Stimulated activated CD4-positive, alpha-beta T cell treated with anti-CD3 and anti-CD28 coated beads, Interleukin-1b, Interleukin-23, amount 100 ng/mL, for 24 hours (primary cell): ENCODE results near the gene SPRED2.

Experiments
- DNase-seq, 4 experiments: peaks; one replicate each; pipeline ENCODE4 v3.0.0-alpha.2; 2020; ENCODE audit warnings: low read depth in 4 of 4, low spot score in 1 of 4

Gene SPRED2

GRCh38 chr2:65388596-65389390 lies 43.6 kb downstream of the SPRED2 start:
- no peak for DNase-seq

DNA sequence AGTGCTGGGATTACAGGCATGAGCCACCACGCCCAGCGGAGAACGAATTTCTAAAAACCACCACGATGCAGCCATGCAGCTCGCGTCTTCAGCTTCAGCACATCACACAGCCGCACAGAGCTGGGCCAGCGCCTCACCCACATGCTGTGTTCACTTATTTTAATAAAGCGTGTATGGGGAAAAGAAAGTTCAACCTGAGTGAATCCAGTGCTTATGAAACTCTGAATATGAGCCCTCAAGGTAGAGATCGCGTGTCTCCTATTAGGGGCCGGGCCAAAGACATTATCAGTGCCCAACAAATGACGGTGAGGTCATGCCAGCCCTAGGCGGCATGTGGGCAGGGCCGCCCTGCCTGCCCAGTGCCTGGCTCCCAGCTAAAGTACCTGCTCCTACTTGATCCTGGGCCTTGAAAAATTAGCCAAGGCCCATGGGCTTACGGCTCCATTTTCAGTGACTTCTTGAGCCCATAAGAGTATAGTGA lies 44.3 kb downstream of the SPRED2 start:
- DNase-seq: no peak

- DNase-seq: no peak
Observed at GRCh38 chr2:65386989-65387388, 45.4 kb downstream of the SPRED2 start.

DNA sequence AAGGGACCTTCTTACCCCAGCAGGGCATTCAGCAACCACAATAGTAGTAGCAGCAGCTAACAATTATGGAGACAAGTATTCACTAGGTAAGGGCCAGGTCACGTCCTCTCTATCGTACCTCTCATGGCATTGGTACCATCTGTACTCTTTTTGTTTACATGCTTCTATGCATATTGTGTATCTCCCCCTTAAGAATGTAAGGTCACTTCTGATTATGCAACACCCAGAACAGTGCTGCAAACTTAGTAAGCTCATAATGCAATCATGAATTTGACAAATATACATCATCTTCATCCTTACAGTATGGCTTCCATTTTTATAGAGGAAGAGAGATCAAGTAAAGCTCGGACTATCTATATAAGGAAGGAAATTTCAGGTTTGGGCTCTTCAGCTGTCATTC lies 46.1 kb downstream of the SPRED2 start:
- no peak for DNase-seq

GRCh38 chr2:65383541-65384488 lies 48.6 kb downstream of the SPRED2 start:
- no peak for DNase-seq

DNA sequence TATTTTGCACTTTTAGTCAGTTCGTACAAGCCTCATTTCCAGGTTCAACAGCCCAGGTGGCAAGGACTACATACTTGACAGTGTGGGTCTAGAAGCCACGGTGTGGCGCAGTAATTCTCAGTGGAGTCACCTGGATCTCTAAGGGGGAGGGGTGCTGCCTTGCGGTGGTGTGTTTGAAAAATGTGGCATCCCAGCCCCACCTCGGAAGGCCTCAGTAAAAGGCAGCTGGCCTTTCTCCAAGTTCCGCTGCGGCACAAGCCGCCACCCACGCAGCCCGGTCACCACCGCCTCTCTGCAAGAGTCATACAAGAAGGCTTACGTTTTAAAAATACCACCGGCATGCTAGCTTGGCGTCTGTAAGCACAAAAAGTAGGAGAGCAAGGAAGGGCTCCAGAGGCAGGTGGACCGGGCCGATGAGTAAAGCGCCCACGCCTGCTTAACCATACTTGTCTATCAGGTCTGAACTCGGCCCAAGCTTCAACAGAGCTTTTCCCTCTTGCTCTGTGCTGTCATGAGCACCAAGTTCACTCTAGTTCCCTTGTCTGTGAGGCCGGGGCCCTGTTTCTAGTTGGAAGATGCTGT lies 49.5 kb downstream of the SPRED2 start:
- DNase-seq: peak; percentile 48 to 85 (median 60)

DNA sequence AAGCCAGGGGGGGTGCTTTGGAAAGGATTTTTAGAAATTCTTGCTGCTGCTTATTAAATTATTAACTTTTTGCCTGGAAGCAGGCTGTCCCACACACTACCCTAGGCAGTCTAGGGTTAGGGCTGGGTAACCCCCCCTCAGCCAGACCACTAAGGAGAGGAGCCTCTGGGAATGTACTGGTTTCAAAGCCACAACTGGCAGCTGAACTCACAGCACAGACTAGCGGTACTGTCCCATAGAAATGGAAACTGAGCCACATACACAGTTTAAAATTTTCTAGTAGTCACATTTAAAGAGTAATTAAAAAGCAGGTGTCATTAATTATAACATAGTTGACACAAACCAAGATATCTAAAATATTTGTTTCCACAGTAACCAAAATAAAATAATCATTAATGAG lies 50.1 kb downstream of the SPRED2 start:
- no peak for DNase-seq

GRCh38 chr2:65381607-65382051 lies 50.8 kb downstream of the SPRED2 start:
- DNase-seq: no peak

DNA sequence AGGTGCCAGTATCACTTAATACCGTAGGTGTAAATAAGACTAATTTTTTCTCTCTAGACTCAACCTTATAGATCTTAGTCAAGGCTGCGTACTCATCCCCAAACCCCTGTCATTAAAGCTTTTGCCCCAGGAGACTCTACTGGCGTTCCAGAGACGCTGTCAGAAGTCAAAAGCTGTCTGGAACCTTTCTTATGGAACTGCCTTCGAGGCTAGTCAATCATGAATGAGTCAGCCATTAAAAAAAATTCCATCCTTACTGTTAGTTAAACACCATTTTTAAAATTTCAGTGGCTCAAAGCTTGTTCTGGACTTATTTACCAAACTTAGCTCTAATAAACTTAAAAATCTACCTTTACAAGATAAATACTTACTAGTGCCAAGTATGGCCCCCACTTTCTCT lies 52.1 kb downstream of the SPRED2 start:
- DNase-seq: no peak

GRCh38 chr2:65379721-65380171 lies 52.7 kb downstream of the SPRED2 start:
- no peak for DNase-seq

DNA sequence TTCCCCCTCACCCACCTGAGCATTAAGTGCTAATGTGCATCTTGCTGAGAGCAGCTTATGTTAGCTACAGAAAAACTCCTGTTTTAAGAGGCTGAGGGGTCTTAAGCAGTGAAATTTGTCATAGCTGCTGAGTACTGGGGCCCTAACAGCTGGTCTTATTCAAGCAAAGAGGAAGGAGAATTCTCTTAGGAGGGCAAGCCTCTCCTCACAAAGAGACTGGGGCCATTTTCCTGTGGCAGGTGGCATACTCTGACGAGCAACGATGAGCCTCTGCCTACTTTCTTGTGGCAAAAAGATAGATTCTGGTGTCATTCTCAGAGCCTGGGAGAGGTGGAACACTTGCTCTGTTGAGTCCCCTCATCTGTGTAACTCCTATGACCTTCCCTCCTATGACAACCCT lies 53.2 kb downstream of the SPRED2 start:
- DNase-seq: no peak

- no peak for DNase-seq
Observed at GRCh38 chr2:65378290-65378689, 54.1 kb downstream of the SPRED2 start.

DNA sequence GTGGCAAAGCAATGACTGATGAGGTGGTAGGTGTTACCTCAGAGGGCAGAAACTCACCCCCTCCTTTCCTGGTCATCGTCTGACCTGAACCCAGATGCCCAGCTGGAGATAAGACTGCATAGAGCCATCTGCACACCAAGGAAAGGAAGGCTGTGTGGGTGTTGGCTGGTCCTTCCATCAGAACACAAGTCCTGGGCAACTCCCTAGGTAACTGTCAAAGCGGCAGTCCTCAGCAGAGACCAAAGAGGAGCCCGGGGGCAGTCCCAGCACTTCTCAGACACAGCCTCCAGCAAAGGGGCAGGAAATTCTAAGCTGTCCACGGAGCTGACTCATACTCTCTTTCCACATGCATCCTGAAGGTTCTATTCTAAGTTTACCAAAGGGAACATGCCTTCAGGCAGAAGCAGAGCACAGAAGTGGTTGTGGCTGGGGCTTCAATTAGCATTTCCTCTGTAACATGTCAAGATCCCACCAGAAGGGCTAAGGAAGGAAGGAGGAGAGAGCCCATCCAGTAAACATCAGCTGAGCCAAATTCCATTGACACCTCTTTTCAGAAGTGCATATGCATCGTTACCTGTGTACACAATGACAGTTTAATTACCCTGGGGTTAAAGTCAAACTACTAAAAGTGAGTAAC lies 54.7 kb downstream of the SPRED2 start:
- DNase-seq: no peak

- no peak for DNase-seq
Observed at GRCh38 chr2:65375723-65376122, 56.7 kb downstream of the SPRED2 start.

DNA sequence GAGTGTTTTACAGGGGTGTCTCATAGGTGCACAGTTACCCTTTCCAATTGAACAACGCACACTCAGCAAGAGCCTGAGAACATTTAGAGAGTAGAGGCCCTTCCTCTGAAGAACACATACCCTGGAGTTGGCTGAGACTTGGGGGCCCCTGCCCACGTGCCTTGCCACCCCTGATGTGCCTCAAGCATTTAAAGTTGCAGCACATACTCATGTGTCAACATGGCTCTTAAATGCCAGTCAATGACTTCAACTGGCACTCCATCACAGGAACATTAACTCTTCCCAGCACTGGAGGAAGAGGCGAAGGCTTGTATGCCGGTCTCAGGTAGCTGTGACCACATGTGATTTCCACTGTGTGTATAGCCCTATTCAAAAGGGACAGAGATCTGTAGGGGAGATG lies 57.4 kb downstream of the SPRED2 start:
- no peak for DNase-seq

- no peak for DNase-seq
Observed at GRCh38 chr2:65374575-65374974, 57.8 kb downstream of the SPRED2 start.

GRCh38 chr2:65373365-65373918 lies 59.0 kb downstream of the SPRED2 start:
- no peak for DNase-seq

DNA sequence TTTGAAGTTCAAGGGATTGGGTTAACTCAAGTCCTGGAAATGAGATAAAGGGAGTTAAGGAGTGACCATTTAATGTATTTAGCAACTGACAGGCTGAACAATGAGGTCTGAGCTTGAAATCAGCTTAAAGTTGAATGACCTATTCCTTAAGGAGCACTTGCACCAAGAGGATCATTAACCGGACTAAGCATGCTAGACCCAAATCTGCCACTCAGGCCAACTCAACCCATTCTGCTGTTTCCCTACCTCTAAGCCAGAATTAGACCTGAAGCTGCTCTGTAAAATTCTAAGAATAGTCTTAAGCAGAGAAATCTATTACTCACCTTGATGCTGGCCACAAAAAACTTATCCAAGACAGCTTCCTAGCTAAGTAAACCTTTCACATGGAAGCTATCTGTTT lies 59.8 kb downstream of the SPRED2 start:
- no peak for DNase-seq

DNA sequence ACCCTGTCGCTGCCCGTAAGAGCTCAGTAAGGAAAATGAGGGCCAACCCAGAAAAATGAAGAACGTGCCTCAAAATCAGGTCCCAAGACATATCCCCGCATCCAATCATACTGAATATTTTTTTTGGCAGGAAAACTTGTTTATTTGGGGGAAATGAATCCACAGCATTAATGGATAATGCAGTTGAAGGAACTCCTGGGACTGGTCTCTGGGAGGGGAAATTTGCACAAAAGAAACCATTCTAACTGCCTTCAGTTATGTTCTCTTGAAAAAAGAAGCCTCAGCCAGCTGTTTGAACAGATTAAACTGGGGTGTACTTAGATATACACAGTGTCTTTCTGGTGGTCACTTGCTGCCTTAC lies 61.3 kb downstream of the SPRED2 start:
- DNase-seq: no peak

DNA sequence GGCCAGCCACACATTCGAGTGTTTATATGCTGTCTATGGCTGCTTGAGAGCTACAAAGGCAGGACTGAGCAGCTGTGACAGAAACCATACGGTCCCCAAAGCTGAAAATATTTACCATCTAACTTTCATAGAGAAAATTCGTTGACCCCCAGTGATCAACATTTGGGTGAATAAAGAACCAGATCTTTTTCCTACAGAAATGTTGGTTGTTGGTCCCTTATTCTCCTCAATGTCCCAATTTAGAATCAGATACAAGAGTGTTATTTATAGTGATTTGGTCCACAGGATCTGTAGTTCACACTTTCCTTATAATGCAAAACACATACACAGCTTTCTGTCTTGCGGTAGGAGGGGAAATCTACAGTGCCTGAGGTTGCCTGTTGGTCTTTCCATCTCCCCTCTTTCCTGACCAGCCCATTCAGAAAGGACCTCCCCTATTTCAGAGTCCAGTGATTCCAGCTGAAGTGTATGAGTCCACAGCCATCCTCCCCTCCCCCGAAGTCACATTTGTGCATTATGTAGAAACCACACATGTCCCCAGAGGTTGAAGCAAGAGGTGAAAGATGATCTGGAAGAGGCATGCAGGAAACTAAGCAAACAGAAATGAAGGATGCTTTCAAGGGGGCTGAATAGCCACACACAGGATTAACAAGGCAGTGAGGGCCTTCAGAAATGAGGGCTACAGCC lies 61.9 kb downstream of the SPRED2 start:
- no peak for DNase-seq
